ENCODE data around the gene CDC7. TPM values are rescaled to one million over a fixed set of nuclear protein-coding genes. Genes with fewer than 3 reads are reported as not detected.
"Not testable (repeated sequence)": the region's sequence is repeated elsewhere in the genome, so short reads cannot be mapped to it uniquely, and the experiment has no call there.

The CDC7 gene
- total RNA-seq, 1 donor from 2014 or later, result 4.0 TPM

DNA sequence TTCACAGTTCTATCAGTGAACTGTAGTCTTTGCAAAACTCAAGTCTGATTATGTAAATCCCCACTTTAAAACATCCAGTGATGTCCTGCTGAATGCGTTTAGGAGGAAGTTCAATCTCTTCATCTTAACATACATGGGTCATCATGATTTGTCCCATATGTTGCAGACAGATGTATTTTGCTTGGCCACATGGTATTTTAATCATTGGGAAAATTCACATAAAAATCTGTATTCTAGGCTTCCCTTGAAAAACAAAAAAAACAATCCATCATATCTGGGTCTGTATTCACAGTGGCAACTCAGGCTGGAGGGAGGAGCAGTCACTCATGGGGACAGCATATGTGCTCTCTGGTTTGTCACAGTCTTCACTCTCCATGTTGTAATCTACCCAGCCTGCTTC lies 44.8 kb upstream of the CDC7 start:
- FAIRE-seq (no peak), DNase-seq (ENCODE audit: low read depth) (no peak)
- Histone ChIP-seq H3K27ac (ENCODE audit: low read depth, low read length) (no peak overlapping the region), H3K4me3 (ENCODE audit: insufficient read depth, low read depth, low read length) (no peak overlapping the region), H3K9ac (ENCODE audit: low read length) (no peak overlapping the region), H4K20me1 (ENCODE audit: insufficient read depth, low read length) (no peaks in the 10 kb centered on the region), H3K4me2 (ENCODE audit: low read length) (no peak overlapping the region), H3K36me3 (ENCODE audit: insufficient read depth, low read length) (no peaks in the 10 kb centered on the region), H3K79me2 (ENCODE audit: insufficient read depth, low read length) (no peaks in the 10 kb centered on the region), H3K9me3 (ENCODE audit: insufficient read depth, low read depth, low read length) (no peaks in the 10 kb centered on the region), H3K27me3 (ENCODE audit: insufficient read depth, low read length) (peaks cover 2% of the 10 kb centered on the region), H3K4me1 (ENCODE audit: insufficient read depth, low read length) (no peaks in the 10 kb centered on the region), H2AFZ (ENCODE audit: low read depth, low read length) (no peak overlapping the region)
- Mint-ChIP-seq H3K9me3 (ENCODE audit: unreplicated experiment) (no peaks in the 10 kb centered on the region), H3K27ac (ENCODE audit: unreplicated experiment) (no peak overlapping the region), H3K36me3 (ENCODE audit: low read depth, unreplicated experiment) (no peaks in the 10 kb centered on the region), H3K4me3 (ENCODE audit: unreplicated experiment) (no peak overlapping the region), H3K4me1 (ENCODE audit: low read depth, unreplicated experiment) (no peaks in the 10 kb centered on the region), H3K27me3 (ENCODE audit: low read depth, unreplicated experiment) (no peaks in the 10 kb centered on the region)
- no peak for TF ChIP-seq EZH2 (IDR thresholded peaks at IDR 0.05; ENCODE audit: insufficient read depth, low read length)
- TF ChIP-seq, protein P1, sequence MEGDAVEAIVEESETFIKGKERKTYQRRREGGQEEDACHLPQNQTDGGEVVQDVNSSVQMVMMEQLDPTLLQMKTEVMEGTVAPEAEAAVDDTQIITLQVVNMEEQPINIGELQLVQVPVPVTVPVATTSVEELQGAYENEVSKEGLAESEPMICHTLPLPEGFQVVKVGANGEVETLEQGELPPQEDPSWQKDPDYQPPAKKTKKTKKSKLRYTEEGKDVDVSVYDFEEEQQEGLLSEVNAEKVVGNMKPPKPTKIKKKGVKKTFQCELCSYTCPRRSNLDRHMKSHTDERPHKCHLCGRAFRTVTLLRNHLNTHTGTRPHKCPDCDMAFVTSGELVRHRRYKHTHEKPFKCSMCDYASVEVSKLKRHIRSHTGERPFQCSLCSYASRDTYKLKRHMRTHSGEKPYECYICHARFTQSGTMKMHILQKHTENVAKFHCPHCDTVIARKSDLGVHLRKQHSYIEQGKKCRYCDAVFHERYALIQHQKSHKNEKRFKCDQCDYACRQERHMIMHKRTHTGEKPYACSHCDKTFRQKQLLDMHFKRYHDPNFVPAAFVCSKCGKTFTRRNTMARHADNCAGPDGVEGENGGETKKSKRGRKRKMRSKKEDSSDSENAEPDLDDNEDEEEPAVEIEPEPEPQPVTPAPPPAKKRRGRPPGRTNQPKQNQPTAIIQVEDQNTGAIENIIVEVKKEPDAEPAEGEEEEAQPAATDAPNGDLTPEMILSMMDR (IDR thresholded peaks at IDR 0.05; ENCODE audit: insufficient read depth, low read depth, low read length), result no peak

DNA sequence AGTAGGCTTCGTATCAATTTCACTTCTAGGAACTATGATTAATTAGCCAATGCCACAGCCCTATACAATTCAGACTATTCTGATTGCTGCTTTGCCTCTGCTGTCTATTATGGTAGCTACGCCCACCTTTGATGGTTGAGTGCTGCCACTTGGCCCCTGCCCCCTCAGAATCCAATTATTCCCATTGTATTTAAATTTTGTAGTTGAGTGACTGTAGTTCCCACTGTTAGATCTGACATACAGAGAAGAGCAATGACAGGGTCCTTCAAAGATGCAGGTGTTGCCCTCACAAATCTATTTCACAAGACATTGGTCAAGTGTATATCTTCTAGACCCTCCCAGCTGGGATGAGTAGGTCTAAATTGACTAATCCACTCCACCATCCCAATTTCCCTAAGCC lies 35.3 kb upstream of the CDC7 start:
- not testable (repeated sequence) for H3K27ac ChIP-seq (ENCODE audit: low read depth, low read length); H3K4me3 Mint-ChIP-seq (ENCODE audit: unreplicated experiment); FAIRE-seq; H3K79me2 ChIP-seq (ENCODE audit: insufficient read depth, low read length); H3K4me1 Mint-ChIP-seq (ENCODE audit: low read depth, unreplicated experiment); H3K36me3 Mint-ChIP-seq (ENCODE audit: low read depth, unreplicated experiment); H3K4me3 ChIP-seq (ENCODE audit: insufficient read depth, low read depth, low read length); H3K9ac ChIP-seq (ENCODE audit: low read length); H2AFZ ChIP-seq (ENCODE audit: low read depth, low read length); H3K4me1 ChIP-seq (ENCODE audit: insufficient read depth, low read length); H3K27me3 Mint-ChIP-seq (ENCODE audit: low read depth, unreplicated experiment); DNase-seq (ENCODE audit: low read depth); H3K4me2 ChIP-seq (ENCODE audit: low read length); H3K27ac Mint-ChIP-seq (ENCODE audit: unreplicated experiment); H3K36me3 ChIP-seq (ENCODE audit: insufficient read depth, low read length); H3K27me3 ChIP-seq (ENCODE audit: insufficient read depth, low read length); H3K9me3 ChIP-seq (ENCODE audit: insufficient read depth, low read depth, low read length); H4K20me1 ChIP-seq (ENCODE audit: insufficient read depth, low read length)
- H3K9me3 Mint-ChIP-seq (ENCODE audit: unreplicated experiment), result peaks cover 21% of the 10 kb centered on the region

DNA sequence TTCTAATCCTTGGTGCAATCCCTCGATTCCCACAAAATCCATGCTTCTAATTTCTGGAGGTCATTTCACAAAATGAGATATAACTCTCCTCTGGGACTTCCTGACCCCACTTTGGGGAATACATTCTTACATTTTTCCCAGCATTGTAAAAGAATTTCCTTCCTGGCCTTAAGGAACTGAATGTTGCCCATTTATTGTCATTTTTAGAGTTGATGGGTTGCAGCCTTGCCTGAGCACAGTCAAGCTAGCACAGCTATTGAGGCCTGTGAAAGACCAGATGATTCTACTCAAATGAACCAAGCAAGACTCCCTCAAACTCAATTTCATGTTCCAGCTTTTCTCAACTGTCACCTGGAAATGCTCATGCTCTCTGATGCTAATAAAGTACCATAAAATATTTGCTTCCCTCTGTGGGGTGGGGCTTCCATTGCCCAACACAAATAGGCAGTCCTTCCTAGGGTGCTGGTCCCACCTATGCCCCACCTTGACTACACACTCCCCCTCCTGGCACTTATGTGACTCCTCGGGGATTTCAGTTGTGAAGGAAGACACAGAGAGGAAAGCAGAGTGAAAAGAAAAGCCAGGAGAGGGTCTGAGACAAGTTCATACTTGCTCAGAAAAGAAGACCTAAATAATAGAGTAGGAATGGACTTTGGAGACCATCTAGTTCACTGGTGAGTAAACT lies 24.0 kb upstream of the CDC7 start:
- H3K4me2 ChIP-seq (ENCODE audit: low read length), result no peak overlapping the region
- no peak for FAIRE-seq
- H3K27me3 ChIP-seq (ENCODE audit: insufficient read depth, low read length), result no peaks in the 10 kb centered on the region
- Mint-ChIP-seq H3K27me3 (ENCODE audit: low read depth, unreplicated experiment) (no peaks in the 10 kb centered on the region), H3K27ac (ENCODE audit: unreplicated experiment) (no peak overlapping the region), H3K4me3 (ENCODE audit: unreplicated experiment) (no peak overlapping the region), H3K36me3 (ENCODE audit: low read depth, unreplicated experiment) (no peaks in the 10 kb centered on the region), H3K9me3 (ENCODE audit: unreplicated experiment) (no peaks in the 10 kb centered on the region), H3K4me1 (ENCODE audit: low read depth, unreplicated experiment) (no peaks in the 10 kb centered on the region)
- DNase-seq (ENCODE audit: low read depth), result no peak
- no peak overlapping the region for H2AFZ ChIP-seq (ENCODE audit: low read depth, low read length)
- TF ChIP-seq, protein P1 (IDR thresholded peaks at IDR 0.05; ENCODE audit: insufficient read depth, low read depth, low read length), result no peak
- no peak for TF ChIP-seq EZH2 (IDR thresholded peaks at IDR 0.05; ENCODE audit: insufficient read depth, low read length)
- H3K9me3 ChIP-seq (ENCODE audit: insufficient read depth, low read depth, low read length), result no peaks in the 10 kb centered on the region
- no peaks in the 10 kb centered on the region for H3K79me2 ChIP-seq (ENCODE audit: insufficient read depth, low read length)
- no peaks in the 10 kb centered on the region for H3K4me1 ChIP-seq (ENCODE audit: insufficient read depth, low read length)
- no peak overlapping the region for H3K4me3 ChIP-seq (ENCODE audit: insufficient read depth, low read depth, low read length)
- no peaks in the 10 kb centered on the region for H3K36me3 ChIP-seq (ENCODE audit: insufficient read depth, low read length)
- H3K27ac ChIP-seq (ENCODE audit: low read depth, low read length), result no peak overlapping the region
- no peaks in the 10 kb centered on the region for H4K20me1 ChIP-seq (ENCODE audit: insufficient read depth, low read length)
- no peak overlapping the region for H3K9ac ChIP-seq (ENCODE audit: low read length)

Data from astrocyte (in vitro differentiated cells and primary cell).